ENCODE data around the gene NEIL3.
"Not testable (repeated sequence)": the region's sequence is repeated elsewhere in the genome, so short reads cannot be mapped to it uniquely, and the experiment has no call there.

Gene NEIL3

DNA sequence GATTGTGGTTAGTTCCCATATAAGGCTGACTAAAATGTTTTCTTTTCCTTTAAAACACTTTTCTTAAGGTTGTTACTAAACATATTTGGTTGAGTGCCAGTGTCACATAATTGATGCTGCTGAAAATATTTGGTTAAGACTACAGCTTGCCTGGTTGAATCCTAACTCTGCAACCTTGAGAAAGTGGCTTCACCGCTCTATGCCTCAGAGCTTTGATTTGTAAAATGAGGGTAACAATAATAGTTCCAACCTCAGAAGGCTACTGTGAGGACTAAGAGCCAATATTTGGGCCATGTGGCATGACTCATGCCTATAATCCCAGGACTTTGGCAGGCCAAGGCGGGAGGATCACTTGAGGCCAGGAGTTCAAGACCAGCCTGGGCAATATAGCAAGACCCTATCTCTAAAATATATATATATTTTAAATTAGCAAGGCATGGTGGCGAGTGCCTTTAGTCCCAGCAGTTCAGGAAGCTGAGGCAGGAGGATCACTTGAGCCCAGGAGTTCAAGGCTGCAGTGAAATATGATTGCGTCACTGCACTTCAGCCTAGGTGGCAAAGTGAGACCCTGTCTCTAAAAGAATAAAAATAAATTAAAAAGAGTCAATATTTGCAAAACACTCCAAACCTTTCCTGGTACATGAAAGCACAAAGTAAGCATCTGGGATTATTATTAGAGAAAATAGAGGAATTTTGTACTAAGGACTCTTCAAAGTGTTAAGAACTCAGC is 7.1 kb upstream of the NEIL3 start:
- no peak for DNase-seq

DNA sequence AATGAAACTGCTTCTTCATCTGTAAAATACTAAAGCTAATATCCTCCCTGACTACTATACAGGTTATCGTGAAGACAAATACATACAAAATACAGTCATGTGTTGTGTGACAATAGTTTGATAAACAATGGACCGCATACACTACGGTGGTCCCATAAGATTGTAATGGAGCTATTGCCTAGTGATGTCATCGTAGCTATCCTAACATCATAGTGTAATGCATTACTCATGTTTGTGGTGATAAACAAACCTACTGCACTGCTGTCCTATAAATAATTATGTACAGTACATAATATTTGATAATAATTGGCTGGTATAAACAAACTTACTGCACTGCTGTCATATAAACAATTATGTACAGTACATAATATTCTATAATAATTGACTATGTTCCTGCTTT is 5.6 kb upstream of the NEIL3 start:
- DNase-seq: no peak

DNA sequence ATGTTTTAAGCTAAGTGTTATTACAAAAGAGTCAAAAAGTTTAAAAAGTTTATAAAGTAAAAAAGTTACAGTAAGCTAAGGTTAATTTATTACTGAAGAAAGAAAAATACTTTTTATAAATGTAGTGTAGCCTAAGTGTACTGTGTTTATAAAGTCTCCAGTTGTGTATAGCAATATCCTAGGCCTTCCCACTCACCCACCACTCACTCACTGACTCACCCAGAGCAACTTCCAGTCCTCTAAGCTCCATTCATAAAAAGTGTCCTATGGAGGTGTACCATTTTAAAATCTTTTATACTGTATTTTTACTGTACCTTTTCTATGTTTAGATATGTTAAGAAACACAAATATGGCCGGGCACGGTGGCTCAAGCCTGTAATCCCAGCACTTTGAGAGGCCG is 4.8 kb upstream of the NEIL3 start:
- not testable (repeated sequence) for DNase-seq

DNA sequence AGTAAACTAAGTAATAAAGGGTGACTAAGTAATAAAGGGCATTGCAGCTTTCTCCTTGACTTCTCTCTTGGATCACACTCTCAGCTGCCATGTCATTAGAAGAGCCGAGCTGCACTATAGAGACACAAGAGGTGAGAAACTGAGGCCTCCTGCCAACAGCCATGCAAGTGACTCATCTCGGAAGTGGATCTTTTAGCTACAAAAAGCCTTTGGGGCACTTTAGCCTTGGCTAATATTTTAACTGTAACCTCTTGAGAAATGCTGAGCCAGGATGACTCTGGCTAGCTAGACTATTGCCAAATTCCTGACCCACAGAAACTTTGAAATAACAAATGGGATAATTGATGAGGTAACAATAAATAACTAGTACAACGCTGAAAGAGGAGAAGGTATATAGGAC is 1.5 kb upstream of the NEIL3 start:
- DNase-seq: no peak

GRCh38 chr4:177308847-177309521 is 690 bp upstream of the NEIL3 start:
- no peak for DNase-seq

- DNase-seq: no peak
Observed at GRCh38 chr4:177311589-177311988, 1.9 kb downstream of the NEIL3 start.

DNA sequence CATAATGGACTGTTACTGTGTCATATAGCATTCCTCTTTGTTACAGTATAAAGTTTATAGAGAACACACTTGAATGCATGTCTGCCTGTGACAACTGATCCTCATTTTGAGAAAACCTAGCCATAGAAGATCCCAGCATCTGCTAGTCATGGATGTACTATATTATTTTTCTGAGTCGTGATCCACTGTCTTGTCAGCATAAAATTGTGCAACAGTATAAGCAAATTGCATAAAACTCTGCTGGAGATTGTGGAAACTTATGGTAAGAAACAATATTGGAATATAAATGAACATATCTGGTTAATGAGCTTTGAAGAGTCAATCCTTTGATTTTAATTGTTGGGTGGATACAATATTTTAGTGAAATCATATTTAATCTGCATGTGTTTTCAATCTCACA is 3.6 kb downstream of the NEIL3 start:
- DNase-seq: no peak

DNA sequence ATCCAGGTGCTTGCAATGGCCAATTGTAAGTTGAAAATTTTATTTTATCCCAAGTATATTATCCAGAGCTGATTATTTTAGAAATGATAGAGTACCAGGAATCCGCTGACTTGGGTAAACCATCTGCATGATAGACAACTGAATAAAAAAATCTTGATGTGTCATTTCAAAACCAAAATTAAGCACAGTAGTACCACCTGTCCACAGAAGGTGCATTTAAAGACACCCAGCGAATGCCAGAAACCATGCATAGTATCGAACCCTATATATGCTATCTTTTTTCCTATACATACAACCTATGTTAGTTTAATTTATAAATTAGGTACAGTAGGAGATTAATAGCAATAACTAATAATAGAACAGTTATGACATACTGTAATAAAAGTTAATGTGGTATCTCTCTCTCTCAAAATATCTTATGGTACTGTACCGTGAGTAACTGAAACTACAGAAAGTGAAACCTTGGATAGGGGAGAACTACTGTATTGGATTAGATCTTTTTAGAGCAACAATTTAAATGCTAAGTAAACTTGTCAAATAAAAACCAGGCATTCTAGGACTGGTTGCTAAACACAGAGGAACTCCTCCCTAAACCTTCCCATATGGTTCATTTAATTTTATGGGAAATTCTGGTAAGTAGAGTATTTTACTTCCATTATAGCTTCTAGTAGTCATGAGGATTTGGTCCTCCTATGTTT is 6.2 kb downstream of the NEIL3 start:
- no peak for DNase-seq

- DNase-seq: no peak
Observed at GRCh38 chr4:177320721-177321120, 11.0 kb downstream of the NEIL3 start.

DNA sequence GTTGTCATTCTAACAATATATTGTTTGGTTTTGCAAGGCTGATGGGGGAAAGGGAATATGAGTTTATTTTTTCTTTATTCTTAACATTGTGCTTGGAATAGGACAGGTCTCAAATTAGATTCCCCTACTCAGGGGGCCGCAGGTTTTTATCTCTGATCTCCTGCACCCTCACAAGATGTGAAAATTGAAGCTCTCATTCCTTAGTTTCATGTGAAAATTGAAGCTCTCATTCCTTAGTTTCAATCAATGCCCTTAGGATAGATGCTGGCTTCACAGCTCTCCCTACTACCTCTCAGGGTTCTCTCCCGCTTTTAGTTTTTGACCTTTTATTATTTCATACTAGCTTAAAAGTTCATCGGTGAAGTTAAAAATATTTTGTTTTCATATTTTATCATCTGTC is 12.0 kb downstream of the NEIL3 start:
- DNase-seq: no peak

- DNase-seq: no peak
Observed at GRCh38 chr4:177322266-177322665, 12.6 kb downstream of the NEIL3 start.

- no peak for DNase-seq
Observed at GRCh38 chr4:177322881-177323280, 13.2 kb downstream of the NEIL3 start.

DNA sequence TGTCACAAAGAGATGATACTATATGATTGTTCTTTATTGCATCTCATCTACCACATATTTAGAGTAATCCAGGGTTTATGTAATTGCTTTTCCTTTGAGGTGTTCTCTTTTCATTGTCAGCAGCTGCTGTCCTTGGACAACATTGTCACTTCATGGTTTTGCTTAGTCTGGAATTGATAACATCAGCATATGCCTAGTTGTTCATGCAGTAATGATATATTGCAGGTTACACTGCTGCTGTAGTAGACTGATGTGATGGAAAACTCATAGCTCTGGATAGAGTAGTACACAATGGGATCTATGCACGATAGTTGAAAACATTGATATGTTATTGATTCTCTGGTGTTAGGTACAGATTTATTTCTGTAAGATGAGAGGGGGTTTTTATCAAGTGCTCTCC is 13.7 kb downstream of the NEIL3 start:
- no peak for DNase-seq

- no peak for DNase-seq
Observed at GRCh38 chr4:177332119-177332518, 22.4 kb downstream of the NEIL3 start.

DNA sequence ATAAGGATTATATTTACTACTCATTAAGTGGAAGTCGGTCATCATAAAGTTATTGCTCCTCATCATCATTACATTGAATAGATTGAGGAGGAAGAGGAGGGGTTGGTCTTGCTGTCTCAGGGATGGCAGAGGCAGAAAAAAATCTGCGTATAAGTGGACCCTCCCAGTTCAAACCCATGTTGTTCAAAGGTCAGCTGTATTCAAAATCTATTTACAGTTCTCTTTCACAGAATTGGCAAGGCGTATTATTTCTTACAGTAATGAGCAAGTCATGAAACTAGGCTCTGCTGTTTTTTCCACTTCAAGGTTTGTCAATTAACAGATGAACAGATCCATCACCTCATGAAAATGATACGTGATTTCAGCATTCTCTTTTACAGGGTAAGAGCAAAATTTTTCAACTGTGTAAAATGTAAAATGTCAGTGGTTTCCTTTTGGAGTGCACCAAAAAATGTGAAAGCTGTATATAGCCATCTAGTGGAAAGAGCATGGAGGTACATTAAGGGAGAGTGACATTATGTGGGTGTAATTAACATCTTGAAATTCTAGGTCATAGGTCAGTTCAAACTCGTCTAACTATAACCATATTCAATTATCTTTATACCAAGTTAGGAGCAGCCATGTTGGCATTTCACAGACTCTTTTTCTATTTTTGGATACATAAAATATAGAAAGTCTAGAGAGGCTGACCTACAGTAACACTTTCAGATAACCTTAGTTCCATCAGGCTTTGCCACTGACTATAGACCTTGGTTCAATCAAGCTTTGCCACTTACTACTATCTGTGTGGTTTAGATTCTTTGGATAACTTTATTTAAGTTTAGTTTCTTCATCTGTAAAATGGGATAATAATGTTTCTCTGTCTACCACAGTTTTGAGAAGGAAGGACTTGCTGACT is 30.1 kb downstream of the NEIL3 start:
- no peak for DNase-seq

- no peak for DNase-seq
Observed at GRCh38 chr4:177348348-177348747, 38.7 kb downstream of the NEIL3 start.

DNA sequence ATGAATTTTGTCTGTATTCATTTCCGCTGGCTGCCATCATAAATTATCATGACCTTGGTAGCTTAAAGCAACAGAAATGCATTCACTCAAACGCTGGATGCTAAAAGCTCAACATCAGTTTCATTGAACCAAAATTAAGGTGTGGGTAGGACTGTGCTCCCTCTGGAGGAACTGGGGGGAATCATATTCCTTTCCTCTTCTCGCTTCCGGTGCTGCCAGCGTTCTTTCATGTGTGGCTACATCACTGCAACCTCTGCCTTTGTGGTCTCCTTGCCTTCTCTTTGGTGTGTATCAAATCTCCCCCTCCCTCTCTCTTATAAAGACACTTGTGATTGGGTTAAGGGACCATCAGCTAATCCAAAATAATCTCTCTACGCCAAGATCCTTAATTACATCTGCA is 39.5 kb downstream of the NEIL3 start:
- no peak for DNase-seq

GRCh38 chr4:177351622-177352244 is 42.1 kb downstream of the NEIL3 start:
- no peak for DNase-seq

- DNase-seq: no peak
Observed at GRCh38 chr4:177356206-177356605, 46.5 kb downstream of the NEIL3 start.

DNA sequence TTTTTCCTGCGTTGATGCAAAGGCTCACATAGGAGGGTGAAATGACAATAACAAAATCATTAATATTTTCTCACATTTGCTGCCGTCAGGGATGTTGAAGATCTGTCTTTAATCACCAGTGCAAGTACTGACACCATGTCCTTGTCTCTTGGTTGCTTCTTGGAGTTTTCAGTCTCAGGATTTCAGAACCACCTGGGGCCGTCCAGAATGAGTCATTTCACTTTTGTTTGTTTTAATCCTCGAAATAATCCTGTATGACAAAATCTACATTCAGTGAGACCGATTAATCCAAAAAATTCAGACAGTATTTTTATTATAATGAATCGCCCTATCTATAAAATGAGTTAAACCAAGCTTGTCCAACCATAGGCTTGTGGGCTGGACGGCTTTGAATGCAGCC is 47.2 kb downstream of the NEIL3 start:
- no peak for DNase-seq

DNA sequence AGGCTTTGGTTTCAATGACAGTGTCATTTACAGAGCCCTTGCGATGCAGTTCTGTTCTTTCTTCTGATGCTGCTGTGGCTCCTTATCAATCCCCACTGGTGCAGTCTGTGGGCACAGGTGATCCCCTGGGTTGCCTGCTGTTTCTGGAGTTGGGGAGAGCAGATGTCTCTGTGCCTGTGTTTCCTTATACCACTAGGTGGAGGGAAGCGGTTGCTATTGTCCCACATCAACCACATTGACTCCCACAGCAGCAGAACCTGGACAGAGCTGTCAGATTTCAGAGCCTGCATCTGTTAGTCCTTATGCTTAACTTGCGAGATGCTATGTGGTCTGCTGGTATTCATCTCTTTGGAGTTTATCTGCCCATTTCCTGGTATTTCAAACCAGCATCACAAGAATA is 57.7 kb downstream of the NEIL3 start:
- DNase-seq: no peak

DNA sequence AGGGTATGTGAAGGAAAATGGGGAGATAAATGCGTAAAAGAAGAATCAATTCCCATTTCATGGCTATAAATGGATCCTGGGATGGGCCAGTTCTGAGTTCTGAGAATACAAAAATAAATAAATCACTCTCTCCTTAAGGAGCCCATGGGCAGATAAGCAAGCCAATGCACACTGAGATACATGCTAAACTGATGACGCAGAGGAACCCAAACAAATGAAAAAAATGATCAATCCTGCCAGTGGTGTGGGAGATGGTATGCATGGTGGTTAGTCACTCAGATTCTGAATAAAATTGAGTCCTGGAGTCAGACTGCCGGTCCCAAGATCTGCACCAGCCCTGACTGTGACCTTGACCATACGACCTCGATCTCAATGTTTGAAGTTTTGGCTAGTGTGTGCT is 59.7 kb downstream of the NEIL3 start:
- DNase-seq: no peak

GRCh38 chr4:177371461-177371860 is 61.8 kb downstream of the NEIL3 start:
- DNase-seq: no peak

Data from activated CD4-positive, CD25-positive, alpha-beta regulatory T cell (primary cell).